Kidney (tissue), 14 donors: Measurements from ENCODE around the gene CNNM2. TPM values are rescaled to one million over a fixed set of nuclear protein-coding genes. Genes with fewer than 3 reads are reported as not detected.
A peak's percentile ranks its signal among the peaks of the same experiment; 100 is the strongest.

ENCODE experiments used
- DNase-seq, 5 donors: peaks; one replicate each; pipeline ENCODE4 v3.0.0-alpha.2; 2013 to 2020
- FAIRE-seq: peaks from 2 replicates; lab custom pipeline; 2012; peaks lifted over from hg19 to GRCh38; lab: Jason Lieb, UNC
- H3K27ac ChIP-seq, 2 donors: one replicate each; pipeline ENCODE4 v1.7.0; 2013; ENCODE audit warnings: low read depth in 2 of 2, low read length in 2 of 2, inconsistent platforms in 1 of 2
- H3K27me3 ChIP-seq: one replicate; pipeline ENCODE4 v1.7.1; 2013; ENCODE audit warnings: low read length, inconsistent platforms; ENCODE audit not compliant: control insufficient read depth, insufficient read depth
- H3K36me3 ChIP-seq, 3 donors: one replicate each; pipeline versions ENCODE4 v1.7.0 to v1.7.1; 2013; ENCODE audit warnings: low read length in 3 of 3, control low read depth in 1 of 3, inconsistent platforms in 1 of 3; ENCODE audit not compliant: insufficient read depth in 3 of 3, control insufficient read depth in 2 of 3
- H3K4me1 ChIP-seq, 3 donors: one replicate each; pipeline versions ENCODE4 v1.7.0 to v1.7.1; 2013; ENCODE audit warnings: low read length in 3 of 3, inconsistent platforms in 1 of 3, low read depth in 1 of 3; ENCODE audit not compliant: control insufficient read depth in 2 of 3, insufficient read depth in 2 of 3
- H3K4me3 ChIP-seq, 3 donors: one replicate each; pipeline versions ENCODE4 v1.7.0 to v1.8.1; 2013; ENCODE audit warnings: low read length in 3 of 3, control low read depth in 1 of 3, inconsistent platforms in 1 of 3
- H3K9ac ChIP-seq, 3 donors: one replicate each; pipeline versions ENCODE4 v1.7.0 to v1.7.1; 2013; ENCODE audit warnings: low read length in 3 of 3, control low read depth in 1 of 3, inconsistent platforms in 1 of 3
- H3K9me3 ChIP-seq, 3 donors: one replicate each; pipeline versions ENCODE4 v1.7.0 to v1.7.1; 2013; ENCODE audit warnings: low read length in 3 of 3, control low read depth in 1 of 3, inconsistent platforms in 1 of 3; ENCODE audit not compliant: control insufficient read depth in 2 of 3, insufficient read depth in 1 of 3
- CTCF ChIP-seq: IDR thresholded peaks from 3 replicates; pipeline ENCODE4 v1.5.1; 2012; ENCODE audit warnings: mild to moderate bottlenecking, moderate library complexity, borderline replicate concordance; ENCODE audit not compliant: insufficient read depth; ENCODE audit errors: extremely low read depth
- intact Hi-C: fragments of 100-400 bp; cut with DNase I; formaldehyde crosslinking; loops from one replicate; pipeline ENCODE4 v1.11.1; 2022
- polyA plus RNA-seq: library from polyadenylated mRNA; stranded (reverse); fragments of 350-450 nt; fragmentation: Illumina TruSeq; extraction: RNeasy Lipid Tissue Mini Kit (QIAGEN cat#74804); gene quantifications from one replicate; pipeline ENCODE4 v1.2.3, GENCODE V29; 2014; ENCODE audit warnings: low read depth, low replicate concordance; ENCODE audit not compliant: insufficient read depth
- total RNA-seq: library from RNA; stranded (reverse); fragmentation: NEBNext Ultra II Directional; extraction: Animal tissue kit (Norgen Biotek cat#: 25700); gene quantifications from one replicate; pipeline ENCODE4 v1.2.1, GENCODE V29; 2021
- donor health status: control.
- donor health status: control.
- donor health status: control.
- donor health status: control.
- donor health status: control.
- donor health status: DM: yes; HTN: yes; CAD: no.
- donor health status: Normal renal cell carcinoma (clear cell type).

The CNNM2 gene
- total and polyA plus RNA-seq, 2 donors from 2014 or later = 10.9 to 11.8 TPM

GRCh38 chr10:103067956-103068355 is 149.9 kb downstream of the CNNM2 start:
- H3K27ac ChIP-seq = no peak overlapping the region
- DNase-seq = no peak
- FAIRE-seq = no peak
- TF ChIP-seq CTCF = no peak
- peaks cover 0 to 12% (median 0%) of the 10 kb centered on the region in 3 donors for H3K4me1 ChIP-seq
- H3K9ac ChIP-seq = no peak overlapping the region
- intact Hi-C loops = loop anchor here (5.0 kb wide), 1 partner anchor 151 kb away; the partner anchor contains the start of gene CNNM2
- H3K27me3 ChIP-seq = no peaks in the 10 kb centered on the region
- no peaks in the 10 kb centered on the region for H3K9me3 ChIP-seq
- peaks cover 0 to 8% (median 8%) of the 10 kb centered on the region in 3 donors for H3K36me3 ChIP-seq
- H3K4me3 ChIP-seq = no peak overlapping the region

GRCh38 chr10:103069453-103070331 is 151.6 kb downstream of the CNNM2 start:
- peak overlapping the region; percentile 44 to 63 for H3K27ac ChIP-seq
- no peaks in the 10 kb centered on the region for H3K27me3 ChIP-seq
- peak overlapping the region in 1 of 3 donors; percentile 20 for H3K9ac ChIP-seq
- TF ChIP-seq CTCF = peak; percentile 80
- intact Hi-C loops = loop anchor here (5.0 kb wide), 1 partner anchor 152 kb away; the partner anchor contains the start of gene CNNM2
- peaks cover 0 to 12% (median 0%) of the 10 kb centered on the region in 3 donors for H3K4me1 ChIP-seq
- DNase-seq = peak in 4 of 5 donors; percentile 53 to 76 (median 72)
- FAIRE-seq = no peak
- H3K9me3 ChIP-seq = no peaks in the 10 kb centered on the region
- H3K36me3 ChIP-seq = peaks cover 0 to 8% (median 5%) of the 10 kb centered on the region in 3 donors
- no peak overlapping the region for H3K4me3 ChIP-seq

GRCh38 chr10:103072276-103072675 is 154.2 kb downstream of the CNNM2 start:
- H3K4me3 ChIP-seq = no peak overlapping the region
- no peaks in the 10 kb centered on the region for H3K27me3 ChIP-seq
- H3K9me3 ChIP-seq = no peaks in the 10 kb centered on the region
- peaks cover 0 to 12% (median 1%) of the 10 kb centered on the region in 3 donors for H3K4me1 ChIP-seq
- peaks cover 0 to 16% (median 9%) of the 10 kb centered on the region in 3 donors for H3K36me3 ChIP-seq
- FAIRE-seq (no peak), DNase-seq (no peak)
- peak overlapping the region in 1 of 2 donors; percentile 74 for H3K27ac ChIP-seq
- H3K9ac ChIP-seq = no peak overlapping the region
- intact Hi-C loops = no loop called here
- TF ChIP-seq CTCF = no peak
